Chondrocyte (in vitro differentiated cells): Measurements from ENCODE around the gene NFATC3. TPM values are rescaled to one million over a fixed set of nuclear protein-coding genes. Genes with fewer than 3 reads are reported as not detected.
"Not testable (repeated sequence)": the region's sequence is repeated elsewhere in the genome, so short reads cannot be mapped to it uniquely, and the experiment has no call there.

Experiments used
- DNase-seq: peaks from one replicate; pipeline ENCODE4 v3.0.0; 2021; ENCODE audit warnings: mixed read lengths, low spot score
- H3K27ac Mint-ChIP-seq: one replicate; pipeline ENCODE4 v1.8.0; 2021; ENCODE audit warnings: mild to moderate bottlenecking, moderate library complexity, mixed read lengths; ENCODE audit not compliant: unreplicated experiment
- H3K27me3 Mint-ChIP-seq: 2 replicates; pipeline ENCODE4 v1.8.0; 2021; ENCODE audit warnings: low read depth, mixed read lengths
- H3K36me3 Mint-ChIP-seq: 2 replicates; pipeline ENCODE4 v1.8.0; 2021; ENCODE audit warnings: low read depth, mixed read lengths
- H3K4me1 Mint-ChIP-seq: 2 replicates; pipeline ENCODE4 v1.8.0; 2021; ENCODE audit warnings: low read depth, mild to moderate bottlenecking, mixed read lengths
- H3K4me3 Mint-ChIP-seq: one replicate; pipeline ENCODE4 v1.8.0; 2021; ENCODE audit warnings: mild to moderate bottlenecking, moderate library complexity, mixed read lengths; ENCODE audit not compliant: unreplicated experiment
- H3K9me3 Mint-ChIP-seq: 2 replicates; pipeline ENCODE4 v1.8.0; 2021; ENCODE audit warnings: low read depth, mixed read lengths
- total RNA-seq: library from RNA; stranded (reverse); gene quantifications from 3 replicates; pipeline ENCODE4 v1.2.1, GENCODE V29; 2021
- TF ChIP-seq, protein P1 (sequence below): fragments of 200-600 bp; sonication (generic); IDR thresholded peaks from 2 replicates; pipeline ENCODE4 v1.5.0; 2021; ENCODE audit warnings: antibody characterized with exemption, mild to moderate bottlenecking, moderate library complexity

The NFATC3 gene
- total RNA-seq, 1 donor from 2014 or later, result 37.7 TPM

DNA sequence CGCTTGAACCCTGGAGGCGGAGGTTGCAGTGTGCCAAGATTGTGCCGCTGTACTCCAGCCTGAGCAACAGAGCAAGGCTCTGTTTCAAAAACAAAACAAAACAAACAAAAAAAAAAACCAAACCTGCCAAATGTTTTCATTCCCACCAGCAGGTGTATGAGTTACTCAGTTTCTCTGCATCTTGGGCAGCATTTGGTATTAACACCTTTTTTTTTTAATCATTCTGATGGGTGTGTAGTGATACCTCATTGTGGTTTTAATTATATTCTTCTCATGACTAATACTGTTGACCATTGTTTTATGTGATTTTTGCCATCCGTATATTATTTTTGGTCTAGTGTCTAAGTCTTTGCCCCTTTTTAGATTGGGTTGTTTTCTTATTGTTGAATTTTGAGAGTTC is 15.3 kb downstream of the NFATC3 start:
- Mint-ChIP-seq H3K9me3 (peaks cover 13% of the 10 kb centered on the region), H3K36me3 (peaks cover 2% of the 10 kb centered on the region), H3K27ac (no peak overlapping the region), H3K4me3 (no peak overlapping the region), H3K27me3 (no peaks in the 10 kb centered on the region), H3K4me1 (peaks cover 9% of the 10 kb centered on the region)
- no peak for DNase-seq
- TF ChIP-seq, protein P1, sequence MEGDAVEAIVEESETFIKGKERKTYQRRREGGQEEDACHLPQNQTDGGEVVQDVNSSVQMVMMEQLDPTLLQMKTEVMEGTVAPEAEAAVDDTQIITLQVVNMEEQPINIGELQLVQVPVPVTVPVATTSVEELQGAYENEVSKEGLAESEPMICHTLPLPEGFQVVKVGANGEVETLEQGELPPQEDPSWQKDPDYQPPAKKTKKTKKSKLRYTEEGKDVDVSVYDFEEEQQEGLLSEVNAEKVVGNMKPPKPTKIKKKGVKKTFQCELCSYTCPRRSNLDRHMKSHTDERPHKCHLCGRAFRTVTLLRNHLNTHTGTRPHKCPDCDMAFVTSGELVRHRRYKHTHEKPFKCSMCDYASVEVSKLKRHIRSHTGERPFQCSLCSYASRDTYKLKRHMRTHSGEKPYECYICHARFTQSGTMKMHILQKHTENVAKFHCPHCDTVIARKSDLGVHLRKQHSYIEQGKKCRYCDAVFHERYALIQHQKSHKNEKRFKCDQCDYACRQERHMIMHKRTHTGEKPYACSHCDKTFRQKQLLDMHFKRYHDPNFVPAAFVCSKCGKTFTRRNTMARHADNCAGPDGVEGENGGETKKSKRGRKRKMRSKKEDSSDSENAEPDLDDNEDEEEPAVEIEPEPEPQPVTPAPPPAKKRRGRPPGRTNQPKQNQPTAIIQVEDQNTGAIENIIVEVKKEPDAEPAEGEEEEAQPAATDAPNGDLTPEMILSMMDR, result no peak

DNA sequence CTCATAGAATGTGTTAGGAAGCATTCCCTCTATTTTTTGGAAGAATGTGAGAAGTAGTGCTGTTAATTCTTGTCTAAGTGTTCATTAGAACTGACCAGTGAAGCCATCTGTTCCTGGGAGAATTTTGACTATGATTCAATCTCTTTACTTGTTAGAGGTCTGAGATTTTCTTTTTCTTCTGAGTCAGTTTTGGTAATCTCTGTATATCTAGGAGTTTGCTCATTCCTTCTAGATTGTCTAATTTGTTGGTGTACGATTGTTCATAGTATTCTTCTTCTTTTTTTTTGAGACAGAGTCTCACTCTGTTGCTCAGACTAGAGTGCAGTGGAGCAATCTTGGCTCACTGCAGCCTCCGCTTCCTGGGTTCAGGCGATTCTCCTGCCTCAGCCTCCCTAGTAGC is 20.4 kb downstream of the NFATC3 start:
- H3K9me3 Mint-ChIP-seq, result peaks cover 27% of the 10 kb centered on the region
- no peak overlapping the region for H3K27ac Mint-ChIP-seq
- H3K4me1 Mint-ChIP-seq, result peaks cover 3% of the 10 kb centered on the region
- no peak overlapping the region for H3K4me3 Mint-ChIP-seq
- TF ChIP-seq, protein P1, result no peak
- H3K36me3 Mint-ChIP-seq, result peaks cover 10% of the 10 kb centered on the region
- no peak for DNase-seq
- H3K27me3 Mint-ChIP-seq, result no peaks in the 10 kb centered on the region

DNA sequence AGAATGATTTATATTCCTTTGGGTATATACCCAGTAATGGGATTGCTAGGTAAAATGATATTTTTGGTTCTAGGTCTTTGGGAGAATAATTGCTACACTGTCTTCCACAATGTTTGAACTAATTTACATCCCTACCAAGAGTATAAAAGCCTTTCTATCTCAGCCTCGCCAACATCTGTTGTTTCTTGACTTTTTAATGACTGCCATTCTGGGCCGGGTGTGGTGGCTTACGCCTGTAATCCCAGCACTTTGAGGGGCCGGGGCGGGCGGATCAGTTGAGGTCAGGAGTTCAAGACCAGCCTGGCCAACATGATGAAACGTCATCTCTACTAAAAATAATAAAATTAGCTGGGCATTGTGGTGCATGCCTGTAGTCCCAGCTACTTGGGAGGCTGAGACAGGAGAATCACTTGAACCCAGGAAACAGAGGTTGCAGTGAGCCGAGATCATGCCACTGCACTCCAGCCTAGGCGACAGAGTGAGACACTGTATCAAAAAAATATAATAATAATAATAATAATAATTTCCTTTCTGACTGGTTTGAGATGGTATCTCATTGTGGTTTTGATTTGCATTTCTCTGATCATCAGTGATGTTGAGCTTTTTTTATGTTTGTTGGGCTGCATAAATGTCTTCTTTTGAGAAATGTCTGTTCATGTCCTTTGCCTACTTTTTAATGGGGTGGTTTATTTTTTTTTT is 22.2 kb downstream of the NFATC3 start:
- not testable (repeated sequence) for H3K27ac Mint-ChIP-seq, H3K27me3 Mint-ChIP-seq, DNase-seq, H3K4me3 Mint-ChIP-seq, H3K4me1 Mint-ChIP-seq
- H3K9me3 Mint-ChIP-seq, result peaks cover 38% of the 10 kb centered on the region
- H3K36me3 Mint-ChIP-seq, result peaks cover 17% of the 10 kb centered on the region

DNA sequence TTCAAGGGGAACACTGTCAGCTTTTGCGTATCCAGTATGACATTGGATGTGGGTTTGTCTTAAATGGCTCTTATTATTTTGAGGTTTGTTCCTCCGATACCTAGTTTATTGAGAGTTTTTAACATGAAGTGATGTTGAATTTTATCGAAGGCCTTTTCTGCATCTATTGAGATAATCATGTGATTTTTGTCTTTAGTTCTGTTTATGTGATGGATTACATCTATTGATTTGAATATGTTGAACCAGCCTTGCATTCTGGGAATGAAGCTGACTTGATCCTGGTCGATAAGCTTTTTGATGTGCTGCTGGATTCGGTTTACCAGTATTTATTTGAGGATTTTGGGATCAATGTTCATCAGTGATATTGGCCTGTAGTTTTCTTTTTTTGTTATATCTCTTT is 24.0 kb downstream of the NFATC3 start:
- peaks cover 38% of the 10 kb centered on the region for H3K9me3 Mint-ChIP-seq
- H3K27me3 Mint-ChIP-seq, H3K27ac Mint-ChIP-seq, H3K4me3 Mint-ChIP-seq, DNase-seq, H3K4me1 Mint-ChIP-seq: not testable (repeated sequence)
- H3K36me3 Mint-ChIP-seq, result peaks cover 17% of the 10 kb centered on the region

DNA sequence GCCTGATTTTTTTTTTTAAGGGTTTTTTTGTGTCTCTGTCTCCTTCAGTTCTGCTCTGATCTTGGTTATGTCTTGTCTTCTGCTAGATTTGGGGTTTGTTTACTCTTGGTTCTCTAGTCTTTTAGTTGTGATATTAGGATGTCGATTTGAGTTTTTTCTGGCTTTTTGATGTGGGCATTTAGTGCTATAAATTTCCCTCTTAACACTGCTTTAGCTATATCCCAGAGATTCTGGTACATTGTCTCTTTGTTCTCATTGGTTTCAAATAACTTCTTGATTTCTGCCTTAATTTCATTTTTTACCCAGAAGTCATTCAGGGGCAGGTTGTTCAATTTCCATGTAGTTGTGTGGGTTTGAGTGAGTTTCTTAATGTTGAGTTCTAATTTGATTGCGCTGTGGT is 25.4 kb downstream of the NFATC3 start:
- not testable (repeated sequence) for DNase-seq, H3K27ac Mint-ChIP-seq, H3K27me3 Mint-ChIP-seq, H3K4me1 Mint-ChIP-seq, H3K4me3 Mint-ChIP-seq
- H3K9me3 Mint-ChIP-seq, result peaks cover 34% of the 10 kb centered on the region
- peaks cover 14% of the 10 kb centered on the region for H3K36me3 Mint-ChIP-seq

DNA sequence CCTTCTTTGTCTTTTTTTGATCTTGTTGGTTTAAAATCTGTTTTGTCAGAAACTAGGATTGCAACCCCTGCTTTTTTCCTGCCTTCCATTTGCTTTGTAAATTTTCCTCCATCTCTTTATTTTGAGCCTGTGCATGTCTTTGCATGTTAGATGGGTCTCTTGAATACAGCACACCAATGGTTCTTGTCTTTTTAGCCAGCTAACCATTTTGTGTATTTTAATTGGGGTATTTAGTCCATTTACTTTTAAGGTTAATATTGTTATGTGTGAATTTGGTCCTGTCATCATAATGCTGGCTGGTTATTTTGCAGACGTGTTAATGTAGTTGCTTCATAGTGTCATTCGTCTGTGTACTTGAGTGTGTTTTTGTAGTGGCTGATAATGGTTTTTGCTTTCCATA is 26.2 kb downstream of the NFATC3 start:
- Mint-ChIP-seq H3K36me3 (peaks cover 14% of the 10 kb centered on the region), H3K9me3 (peaks cover 33% of the 10 kb centered on the region), H3K4me1 (peaks cover 2% of the 10 kb centered on the region)

More for the DNA sequence above, 26.2 kb downstream of the NFATC3 start:
- no peak for DNase-seq
- H3K27ac Mint-ChIP-seq, result no peak overlapping the region
- TF ChIP-seq, protein P1, result no peak
- no peaks in the 10 kb centered on the region for H3K27me3 Mint-ChIP-seq
- H3K4me3 Mint-ChIP-seq, result no peak overlapping the region
